NCI-H187 (cell line): ENCODE data around the gene LMTK2.

ENCODE experiments used
- DNase-seq, 2 experiments: peaks; one replicate each; lab custom pipeline; 2025; lab: John Stamatoyannopoulos, UW

Gene LMTK2

GRCh38 chr7:98137134-98137825 is 30.6 kb downstream of the LMTK2 start:
- no peak for DNase-seq

DNA sequence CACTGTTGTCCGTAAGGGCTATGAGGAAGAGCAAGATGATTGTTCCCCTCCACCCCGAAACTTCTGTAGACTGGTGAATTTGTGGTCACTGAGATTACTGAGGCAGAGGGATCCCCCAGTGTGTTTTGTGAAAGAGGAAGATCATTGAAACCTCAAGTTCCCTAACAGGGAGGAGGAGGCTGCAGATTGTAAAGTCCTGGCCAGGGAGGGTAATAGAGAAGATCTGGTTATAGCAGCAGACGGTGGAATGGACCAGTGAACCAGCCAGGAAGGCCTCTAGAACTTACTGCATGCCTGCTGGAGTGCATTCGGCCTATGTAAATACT is 31.1 kb downstream of the LMTK2 start:
- no peak for DNase-seq

- DNase-seq = no peak
Measured at GRCh38 chr7:98138672-98139071, 32.0 kb downstream of the LMTK2 start.

GRCh38 chr7:98142658-98143057 is 36.0 kb downstream of the LMTK2 start:
- no peak for DNase-seq

DNA sequence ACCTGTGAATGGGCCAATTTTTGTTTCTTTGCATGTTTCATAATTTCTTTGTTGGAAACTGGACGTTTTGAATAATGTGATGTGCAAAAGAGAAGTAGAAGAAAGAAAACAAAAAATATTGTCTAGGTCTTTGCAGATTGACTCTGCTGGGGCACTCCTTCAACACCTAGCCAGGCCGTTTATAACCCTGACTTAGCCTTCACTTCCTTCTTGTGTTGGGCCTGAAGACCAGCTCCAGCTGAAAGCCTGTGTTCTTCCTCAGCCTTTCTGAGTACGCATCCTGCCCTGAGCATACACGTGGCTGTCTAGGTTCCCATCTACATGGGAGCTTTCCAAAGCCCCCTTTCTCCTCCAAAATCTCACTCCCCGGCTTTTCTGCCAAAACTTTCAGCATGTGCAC is 41.9 kb downstream of the LMTK2 start:
- DNase-seq = no peak

- DNase-seq = no peak
Measured at GRCh38 chr7:98149116-98149692, 42.5 kb downstream of the LMTK2 start.

DNA sequence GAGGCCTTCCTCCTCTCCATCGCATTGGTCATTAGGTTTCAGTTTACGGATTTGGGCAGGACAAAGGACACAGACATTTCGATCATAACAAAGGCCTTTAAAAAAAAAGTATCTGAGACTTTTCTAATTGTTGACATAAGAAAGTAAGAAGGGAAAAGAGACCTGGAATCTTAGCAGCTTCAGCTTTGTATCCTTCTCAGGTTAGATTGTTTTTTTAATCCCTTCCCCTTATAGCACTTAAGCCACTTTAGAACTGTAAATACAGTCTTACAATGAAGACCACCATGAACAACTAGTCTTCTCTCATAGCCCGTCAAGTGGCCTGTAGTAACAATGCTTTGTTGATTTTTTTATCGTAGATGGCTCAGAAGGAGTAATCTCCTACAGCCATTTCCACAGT is 45.2 kb downstream of the LMTK2 start:
- DNase-seq = no peak

GRCh38 chr7:98156700-98157099 is 50.0 kb downstream of the LMTK2 start:
- no peak for DNase-seq

DNA sequence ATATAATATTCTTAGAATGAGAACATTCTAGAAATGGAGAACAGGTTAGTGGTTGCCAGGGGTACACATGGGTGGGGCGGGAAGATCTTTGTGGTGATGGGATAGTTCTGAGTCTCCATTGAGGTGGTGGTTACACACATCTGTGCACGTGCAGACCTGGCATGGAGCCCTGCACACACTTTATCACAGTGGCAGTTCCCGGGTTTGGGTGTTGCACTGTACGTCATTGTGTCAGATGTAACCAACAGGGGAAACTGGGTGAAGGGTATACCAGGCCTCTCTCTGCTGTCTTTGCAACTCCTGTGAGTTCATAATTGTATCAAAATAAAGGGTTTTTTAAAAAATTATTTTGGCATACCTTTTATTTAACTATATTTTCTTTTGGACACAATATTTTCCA is 51.1 kb downstream of the LMTK2 start:
- DNase-seq = no peak

DNA sequence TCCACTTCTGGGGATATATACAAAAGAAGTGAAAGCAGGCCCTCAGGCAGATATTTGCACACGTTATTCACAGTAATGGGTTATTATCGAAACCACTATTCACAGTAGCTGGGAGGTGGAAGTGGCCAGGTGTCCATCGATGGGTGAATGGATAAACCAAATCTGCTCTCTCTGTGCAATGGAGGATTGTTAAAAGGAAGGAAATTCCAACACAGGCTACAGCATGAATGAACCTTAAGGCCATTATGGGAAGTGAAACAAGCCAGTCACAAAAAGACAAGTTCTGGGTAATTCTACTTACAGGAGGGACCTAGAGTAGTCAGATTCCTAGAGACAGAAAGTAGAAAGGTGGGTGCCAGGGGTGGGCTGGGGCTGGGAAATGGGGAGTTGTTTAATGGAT is 56.1 kb downstream of the LMTK2 start:
- no peak for DNase-seq

GRCh38 chr7:98163269-98163668 is 56.6 kb downstream of the LMTK2 start:
- DNase-seq = no peak

- DNase-seq = no peak
Measured at GRCh38 chr7:98163704-98164494, 57.2 kb downstream of the LMTK2 start.

- DNase-seq = no peak
Measured at GRCh38 chr7:98165827-98166667, 59.4 kb downstream of the LMTK2 start.

- DNase-seq = no peak
Measured at GRCh38 chr7:98166668-98166970, 60.0 kb downstream of the LMTK2 start.

GRCh38 chr7:98167653-98168052 is 61.0 kb downstream of the LMTK2 start:
- DNase-seq = no peak

DNA sequence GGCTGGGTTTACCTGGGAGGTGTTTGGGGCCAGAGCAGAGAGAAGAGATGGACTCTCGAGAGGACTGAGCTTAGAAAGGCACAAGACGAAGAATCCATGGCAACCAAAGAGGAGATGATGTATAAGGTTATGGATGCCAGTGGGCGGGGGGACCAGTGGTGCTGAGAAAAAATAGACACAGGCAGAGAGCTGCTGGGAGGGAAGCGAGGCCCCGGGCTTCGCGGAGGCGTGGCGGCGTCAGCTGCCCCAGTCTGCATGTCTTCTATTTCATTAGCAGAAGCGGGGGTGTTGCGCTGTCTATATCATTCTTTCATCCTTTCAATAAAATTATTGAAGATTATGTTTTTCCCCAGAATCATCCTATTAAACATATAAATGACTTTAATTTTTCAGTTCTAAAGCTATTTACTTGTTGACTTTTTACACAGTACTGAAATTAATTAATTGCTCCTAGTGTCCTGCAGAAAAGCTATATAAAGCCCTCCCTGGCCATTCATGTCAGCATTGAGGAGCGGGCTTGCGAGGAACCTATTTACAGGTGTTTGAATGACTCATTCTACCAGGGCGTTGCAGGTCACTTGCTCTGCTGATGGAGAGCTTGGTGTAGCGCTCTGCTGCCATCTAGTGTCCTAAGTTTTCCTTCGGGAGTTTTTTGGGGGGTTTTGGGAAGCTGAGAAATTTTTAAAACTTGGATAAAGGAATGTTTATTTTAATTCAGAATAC is 61.7 kb downstream of the LMTK2 start:
- no peak for DNase-seq

- DNase-seq = no peak
Measured at GRCh38 chr7:98168904-98169621, 62.4 kb downstream of the LMTK2 start.

DNA sequence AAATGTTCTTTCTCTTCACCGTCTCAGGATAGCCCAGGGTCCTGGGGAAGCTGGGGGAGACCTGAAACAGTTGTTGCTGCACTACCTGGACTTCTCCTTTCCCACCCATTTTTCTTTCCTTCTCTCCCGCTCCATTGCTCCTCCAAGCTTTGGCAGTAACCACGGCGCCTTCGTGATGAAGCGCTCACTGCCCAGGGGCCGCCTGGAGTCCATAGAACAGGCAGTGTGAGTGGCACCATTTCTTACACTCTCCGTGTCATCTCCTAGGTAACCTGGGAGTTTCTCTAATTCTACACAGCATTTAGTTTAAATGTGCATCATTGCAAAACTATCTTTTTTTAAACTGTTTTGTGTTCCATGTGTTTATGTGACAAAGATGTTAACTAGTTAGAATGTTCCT is 64.3 kb downstream of the LMTK2 start:
- no peak for DNase-seq

DNA sequence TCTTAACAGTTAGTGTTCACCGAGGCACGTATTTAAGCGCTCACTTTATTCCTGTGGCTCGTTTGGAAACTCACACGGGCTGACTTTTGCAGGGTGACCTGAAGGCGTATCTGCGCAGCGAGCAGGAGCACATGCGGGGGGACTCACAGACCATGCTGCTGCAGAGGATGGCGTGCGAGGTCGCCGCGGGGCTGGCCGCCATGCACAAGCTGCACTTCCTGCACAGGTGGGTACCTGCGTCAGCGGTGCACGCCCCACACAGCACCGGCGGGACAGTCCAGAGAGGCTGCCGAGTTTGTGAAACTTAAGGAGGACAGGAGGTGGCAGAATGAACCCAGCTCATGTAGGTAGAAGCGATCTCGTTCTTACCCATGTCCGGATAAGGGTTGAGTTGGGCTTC is 64.8 kb downstream of the LMTK2 start:
- no peak for DNase-seq

DNA sequence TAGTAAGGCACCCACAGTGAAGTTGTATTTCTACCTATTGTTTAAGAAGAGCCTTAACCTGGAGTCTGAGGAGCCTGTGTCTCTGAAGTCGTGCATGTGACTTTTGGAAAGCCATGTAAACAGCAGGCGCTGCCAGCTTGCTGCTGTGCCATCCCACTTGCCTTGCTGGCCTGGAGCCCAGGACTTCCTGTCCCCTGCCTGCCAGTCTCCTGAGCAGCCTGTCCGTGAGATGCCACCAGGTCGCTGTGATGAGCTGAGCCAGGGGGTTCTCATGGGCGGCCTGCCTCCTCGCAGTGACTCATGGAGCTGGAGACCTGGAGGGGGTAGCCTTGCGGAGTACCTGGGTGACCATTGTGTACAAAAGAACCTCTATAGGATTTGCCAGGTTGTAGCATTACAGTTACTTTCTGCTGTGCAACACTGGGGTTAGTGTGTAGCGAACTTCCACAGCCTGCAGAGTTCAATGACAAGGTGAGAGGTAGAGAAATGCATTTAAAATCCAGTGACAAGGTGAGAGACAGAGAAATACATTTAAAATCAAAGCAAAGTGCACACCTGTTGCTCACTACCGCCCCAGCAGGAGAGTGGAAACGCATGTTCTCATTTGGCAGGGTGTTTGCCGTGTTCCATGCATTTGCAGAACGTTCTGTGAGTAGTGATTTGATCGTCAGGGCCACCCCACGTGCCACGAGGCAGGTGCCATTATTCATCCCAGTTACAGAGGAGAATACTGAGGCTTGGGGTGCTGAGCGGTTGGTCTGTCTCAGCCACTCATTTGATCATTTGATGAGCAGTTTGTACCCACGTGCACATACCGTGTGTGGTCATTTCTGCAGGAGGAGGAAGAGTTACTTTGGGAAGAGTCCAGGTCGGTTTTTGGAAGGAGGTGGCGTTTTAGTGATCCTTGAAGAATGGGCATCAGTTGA is 67.9 kb downstream of the LMTK2 start:
- DNase-seq = no peak
